A673 (cell line): ENCODE results near the gene HAPSTR1. TPM values are rescaled to one million over a fixed set of nuclear protein-coding genes. Genes with fewer than 3 reads are reported as not detected.

Source experiments
- BruUV-seq: library from RNA; stranded (reverse); fragments of 400-500 nt; replicated peaks from 2 replicates; lab custom pipeline; 2021; lab: Mats Ljungman, UMichigan
- CTCF ChIA-PET: fragments of 300-600 bp; sonication (Branson Sonifier 250); formaldehyde crosslinking; loops from one replicate; lab custom pipeline; 2022; ENCODE audit warnings: antibody characterized with exemption; lab: Charles Lee
- POLR2A ChIA-PET: fragments of 300-600 bp; sonication (Branson Sonifier 250); formaldehyde crosslinking; loops from one replicate; lab custom pipeline; 2022; ENCODE audit warnings: antibody characterized with exemption; ENCODE audit not compliant: low non-redundant PET; lab: Charles Lee
- DNase-seq: peaks from one replicate; pipeline ENCODE4 v3.0.0-alpha.2; 2015; ENCODE audit warnings: low spot score
- H3K27ac ChIP-seq: fragments of 200-600 bp; sonication (generic); 2 replicates; pipeline ENCODE4 v1.5.1; 2016; ENCODE audit warnings: mixed run types, low read depth, mild to moderate bottlenecking, mixed read lengths, antibody characterized with exemption, low read length; ENCODE audit not compliant: poor library complexity, severe bottlenecking
- H3K27me3 ChIP-seq: fragments of 200-600 bp; sonication (generic); replicated peaks from 2 replicates; pipeline ENCODE4 v1.6.1; 2017; ENCODE audit warnings: mixed run types, low read depth, mild to moderate bottlenecking, mixed read lengths, antibody characterized with exemption, low read length; ENCODE audit not compliant: insufficient read depth, poor library complexity
- H3K36me3 ChIP-seq: fragments of 200-600 bp; sonication (generic); 2 replicates; pipeline ENCODE4 v1.6.1; 2016; ENCODE audit warnings: mixed run types, mild to moderate bottlenecking, mixed read lengths, antibody characterized with exemption, low read length; ENCODE audit not compliant: insufficient read depth, poor library complexity, severe bottlenecking
- H3K4me1 ChIP-seq: fragments of 200-600 bp; sonication (generic); 2 replicates; pipeline ENCODE4 v1.6.1; 2017; ENCODE audit warnings: mixed run types, mild to moderate bottlenecking, mixed read lengths, antibody characterized with exemption, low read length; ENCODE audit not compliant: insufficient read depth, poor library complexity, severe bottlenecking
- H3K4me3 ChIP-seq: fragments of 200-600 bp; sonication (generic); 2 replicates; pipeline ENCODE4 v1.5.1; 2016; ENCODE audit warnings: low read depth, mixed run types, mild to moderate bottlenecking, mixed read lengths, low read length; ENCODE audit not compliant: poor library complexity, severe bottlenecking
- H3K9me3 ChIP-seq: fragments of 200-600 bp; sonication (generic); 2 replicates; pipeline ENCODE4 v1.6.1; 2016; ENCODE audit warnings: mixed run types, low read depth, mild to moderate bottlenecking, mixed read lengths, antibody characterized with exemption, low read length; ENCODE audit not compliant: poor library complexity, severe bottlenecking
- CTCF ChIP-seq: fragments of 300-800, 200-600 bp; sonication (generic); conservative IDR thresholded peaks from 2 replicates; pipeline ENCODE4 v1.5.1; 2017; ENCODE audit warnings: low read depth, mild to moderate bottlenecking, antibody characterized with exemption, low read length, moderate library complexity, mixed read lengths
- EZH2 ChIP-seq: fragments of 200-600 bp; sonication (generic); IDR thresholded peaks from 2 replicates; pipeline ENCODE4 v1.6.1; 2017; ENCODE audit warnings: borderline replicate concordance, low read depth, mild to moderate bottlenecking, mixed read lengths, antibody characterized with exemption, low read length; ENCODE audit not compliant: poor library complexity, severe bottlenecking
- intact Hi-C: fragments of 100-400 bp; cut with micrococcal nuclease; formaldehyde crosslinking; loops from one replicate; pipeline ENCODE4 v1.10.0; 2022; ENCODE audit not compliant: unreplicated experiment
- total RNA-seq: library from RNA; stranded (reverse); gene quantifications from 2 replicates; pipeline ENCODE4 v1.2.3, GENCODE V29; 2021

The HAPSTR1 gene
- total RNA-seq, 1 experiment from 2014 or later: 90.4 TPM

- Histone ChIP-seq H3K9me3 (no peaks in the 10 kb centered on the region), H3K27me3 (no peaks in the 10 kb centered on the region), H3K4me1 (peaks cover 18% of the 10 kb centered on the region), H3K27ac (no peak overlapping the region), H3K36me3 (peaks cover 95% of the 10 kb centered on the region), H3K4me3 (no peak overlapping the region)
- CTCF ChIA-PET: no interaction called here
- no peak for DNase-seq
- TF ChIP-seq CTCF (no peak), EZH2 (no peak)
- intact Hi-C loops: no loop called here
- POLR2A ChIA-PET: no interaction called here
- no TSS peak for BruUV-seq
Measured at GRCh38 chr16:9102943-9103342, 11.5 kb downstream of the HAPSTR1 start.

- no peak overlapping the region for H3K27ac ChIP-seq
- peaks cover 15% of the 10 kb centered on the region for H3K4me1 ChIP-seq
- no TSS peak for BruUV-seq
- H3K27me3 ChIP-seq: no peaks in the 10 kb centered on the region
- intact Hi-C loops: no loop called here
- TF ChIP-seq EZH2: no peak
- TF ChIP-seq CTCF: no peak
- CTCF ChIA-PET: no interaction called here
- no peak for DNase-seq
- POLR2A ChIA-PET: no interaction called here
- H3K36me3 ChIP-seq: peaks cover 95% of the 10 kb centered on the region
- H3K4me3 ChIP-seq: no peak overlapping the region
- no peaks in the 10 kb centered on the region for H3K9me3 ChIP-seq
Measured at GRCh38 chr16:9103546-9103945, 12.1 kb downstream of the HAPSTR1 start.

- Histone ChIP-seq H3K4me1 (peaks cover 13% of the 10 kb centered on the region), H3K27me3 (no peaks in the 10 kb centered on the region), H3K36me3 (peaks cover 98% of the 10 kb centered on the region), H3K9me3 (no peaks in the 10 kb centered on the region), H3K27ac (no peak overlapping the region), H3K4me3 (no peak overlapping the region)
- intact Hi-C loops: no loop called here
- CTCF ChIA-PET: no interaction called here
- no TSS peak for BruUV-seq
- no peak for TF ChIP-seq CTCF
- no peak for TF ChIP-seq EZH2
- POLR2A ChIA-PET: no interaction called here
- no peak for DNase-seq
Measured at GRCh38 chr16:9105189-9105588, 13.7 kb downstream of the HAPSTR1 start.
